A549 (cell line): Measurements from ENCODE around the gene DGKE.

Experiments
- BHLHE40 ChIP-seq: IDR thresholded peaks from 2 replicates; pipeline ENCODE4 v1.6.1; 2012; ENCODE audit warnings: low read depth, low read length, inconsistent platforms
- CEBPB ChIP-seq, 2 experiments: fragments of >200 bp in 1 of 2; sonication (Bioruptor Twin) in 1 of 2; formaldehyde crosslinking in 1 of 2; IDR thresholded peaks; 2 replicates each; pipeline ENCODE4 v1.6.1; 2012 to 2016
- CTCF ChIP-seq: fragments of >200 bp; sonication (Bioruptor Twin); formaldehyde crosslinking; IDR thresholded peaks from 3 replicates; pipeline ENCODE4 v1.5.1; 2016
- EHF ChIP-seq: fragments of 250-450 bp; sonication (Bioruptor Pico); IDR thresholded peaks from 2 replicates; pipeline ENCODE4 v1.5.0; 2020; ENCODE audit warnings: mild to moderate bottlenecking
- JUN ChIP-seq, 2 experiments: fragments of >200 bp; sonication (Bioruptor Twin); formaldehyde crosslinking; IDR thresholded peaks; 2 replicates in 1 of 2; 3 replicates in 1 of 2; pipeline ENCODE4 v1.6.1; 2016 to 2017
- JUNB ChIP-seq: fragments of >200 bp; sonication (Bioruptor Twin); formaldehyde crosslinking; IDR thresholded peaks from 2 replicates; pipeline ENCODE4 v1.6.1; 2016
- NR3C1 ChIP-seq: fragments of >200 bp; sonication (Bioruptor Twin); formaldehyde crosslinking; IDR thresholded peaks from 3 replicates; pipeline ENCODE4 v1.6.1; 2017
- POLR2A ChIP-seq: IDR thresholded peaks from 2 replicates; pipeline ENCODE4 v1.6.1; 2012; ENCODE audit warnings: mild to moderate bottlenecking, low read length
- RAD21 ChIP-seq, 2 experiments: fragments of >200 bp in 1 of 2; sonication (Bioruptor Twin) in 1 of 2; formaldehyde crosslinking in 1 of 2; IDR thresholded peaks in 1 of 2; conservative IDR thresholded peaks in 1 of 2; 2 replicates in 1 of 2; 3 replicates in 1 of 2; pipeline ENCODE4 v1.6.1; 2012 to 2018; ENCODE audit warnings: inconsistent platforms in 1 of 2
- RCOR1 ChIP-seq: fragments of 150-350 bp; IDR thresholded peaks from 2 replicates; pipeline ENCODE4 v1.6.1; 2014; ENCODE audit warnings: antibody characterized with exemption, low read length, low read depth
- RNF2 ChIP-seq: fragments of 200-600 bp; sonication (generic); IDR thresholded peaks from 2 replicates; pipeline ENCODE4 v1.6.1; 2016; ENCODE audit warnings: low read depth, mild to moderate bottlenecking, antibody characterized with exemption, moderate library complexity, borderline replicate concordance
- SREBF2 ChIP-seq: fragments of 450-650 bp; IDR thresholded peaks from 2 replicates; pipeline ENCODE4 v1.6.1; 2014; ENCODE audit warnings: mild to moderate bottlenecking, moderate library complexity
- TP53 ChIP-seq: fragments of 250-450 bp; sonication (Bioruptor Pico); IDR thresholded peaks from 2 replicates; pipeline ENCODE4 v1.5.0; 2021; ENCODE audit warnings: mild to moderate bottlenecking, moderate library complexity

GRCh38 chr17:56823848-56824247 is 10.1 kb upstream of the DGKE start:
- TF ChIP-seq CTCF (no peak), SREBF2 (no peak), JUN (IDR thresholded peaks at IDR 0.05) (no peak), POLR2A (no peak), CEBPB (IDR thresholded peaks at IDR 0.05) (no peak), BHLHE40 (no peak), RAD21 (conservative IDR thresholded peaks at IDR 0.05 in 1 of 2, IDR thresholded peaks at IDR 0.05 in 1 of 2) (no peak), JUNB (no peak), EHF (CRISPR knock-in tag) (no peak), NR3C1 (no peak), RCOR1 (no peak), RNF2 (no peak), TP53 (CRISPR knock-in tag) (no peak)
